K562 (cell line): Measurements from ENCODE around the gene APLNR. TPM values are rescaled to one million over a fixed set of nuclear protein-coding genes. Genes with fewer than 3 reads are reported as not detected.

Source experiments
- ATAC-seq: fragments of 200-7000 bp; cut with Tn5 transposase; 3 replicates; pipeline ENCODE4 v1.9.1; 2020; ENCODE audit warnings: moderate library complexity
- BruUV-seq: library from RNA; stranded (reverse); fragments of 400-500 nt; replicated peaks from 2 replicates; lab custom pipeline; 2021; lab: Mats Ljungman, UMichigan
- CTCF ChIA-PET: fragments of 300-600 bp; formaldehyde crosslinking; extraction: SDS; loops from one replicate; lab custom pipeline; 2021; ENCODE audit warnings: low intra/inter-chr PET ratio; lab: Yijun Ruan, JAX
- POLR2A ChIA-PET: fragments of 300-600, 350-650 bp; sonication (Branson Sonifier 250); formaldehyde crosslinking; extraction: SDS; loops from one replicate; lab custom pipeline; 2021; ENCODE audit warnings: antibody characterized with exemption, inconsistent platforms; lab: Yijun Ruan, JAX
- DNase-seq, 4 experiments: peaks; one replicate each; pipeline versions ENCODE4 v3.0.0 to v3.0.0-alpha.2; 2011 to 2018; ENCODE audit warnings: low spot score in 3 of 4, mixed read lengths in 3 of 4; ENCODE audit errors: extremely low read depth in 1 of 4
- FAIRE-seq: peaks from 2 replicates; lab custom pipeline; 2011; peaks lifted over from hg19 to GRCh38; lab: Jason Lieb, UNC
- H2AFZ ChIP-seq: 2 replicates; pipeline ENCODE4 v1.6.0; 2011; ENCODE audit warnings: low read depth, low read length, control low read depth, inconsistent platforms
- H3K27ac ChIP-seq: fragments of 200-600 bp; 3 replicates; pipeline ENCODE4 v1.8.0; 2011; ENCODE audit warnings: low read depth, mild to moderate bottlenecking, control low read depth, inconsistent platforms, low read length, moderate library complexity, mixed read lengths; ENCODE audit errors: extremely low read depth
- H3K27me3 ChIP-seq, 2 experiments: fragments of 300-600 bp in 1 of 2; 2 replicates in 1 of 2; 3 replicates in 1 of 2; pipeline versions ENCODE4 v1.6.0 to v1.8.0; 2011; ENCODE audit warnings: inconsistent platforms in 2 of 2, low read length in 2 of 2, mild to moderate bottlenecking in 1 of 2, mixed read lengths in 1 of 2, moderate library complexity in 1 of 2; ENCODE audit not compliant: control insufficient read depth in 2 of 2, insufficient read depth in 2 of 2
- H3K36me3 ChIP-seq: fragments of 300-600 bp; 3 replicates; pipeline ENCODE4 v1.8.0; 2011; ENCODE audit warnings: mild to moderate bottlenecking, low read length, inconsistent platforms; ENCODE audit not compliant: control insufficient read depth, insufficient read depth
- H3K4me1 ChIP-seq, 2 experiments: fragments of 200-600 bp in 1 of 2; replicated peaks in 1 of 2; 2 replicates in 1 of 2; 3 replicates in 1 of 2; pipeline versions ENCODE4 v1.5.1 to v1.8.0; 2011; ENCODE audit warnings: inconsistent platforms in 2 of 2, low read length in 2 of 2, mild to moderate bottlenecking in 1 of 2, mixed read lengths in 1 of 2, moderate library complexity in 1 of 2; ENCODE audit not compliant: control insufficient read depth in 2 of 2, insufficient read depth in 2 of 2
- H3K4me2 ChIP-seq: 2 replicates; pipeline ENCODE4 v1.6.1; 2011; ENCODE audit warnings: low read length, control low read depth, inconsistent platforms, mixed read lengths; ENCODE audit not compliant: insufficient read depth
- H3K4me3 ChIP-seq: fragments of 200-600 bp; sonication (generic), shearing (Covaris generic); 2 replicates; pipeline ENCODE4 v1.5.1; 2016; ENCODE audit warnings: control low read depth, inconsistent platforms
- H3K79me2 ChIP-seq: fragments of 200-600 bp; 3 replicates; pipeline ENCODE4 v1.8.0; 2011; ENCODE audit warnings: low read length, inconsistent platforms; ENCODE audit not compliant: control insufficient read depth, insufficient read depth
- H3K9ac ChIP-seq, 2 experiments: 2 replicates each; pipeline versions ENCODE4 v1.6.0 to v1.6.1; 2011; ENCODE audit warnings: low read depth in 2 of 2, low read length in 2 of 2, control low read depth in 1 of 2, inconsistent platforms in 1 of 2, mild to moderate bottlenecking in 1 of 2, mixed read lengths in 1 of 2; ENCODE audit not compliant: insufficient read depth in 1 of 2
- H3K9me1 ChIP-seq: one replicate; pipeline ENCODE4 v1.6.0; 2011; ENCODE audit warnings: inconsistent platforms, mild to moderate bottlenecking, low read length, moderate library complexity; ENCODE audit not compliant: control insufficient read depth, insufficient read depth
- H3K9me3 ChIP-seq: replicated peaks from 2 replicates; pipeline ENCODE4 v1.5.1; 2011; ENCODE audit warnings: low read depth, low read length, inconsistent platforms; ENCODE audit not compliant: control insufficient read depth, insufficient read depth
- H4K20me1 ChIP-seq: replicated peaks from 2 replicates; pipeline ENCODE4 v1.6.1; 2011; ENCODE audit warnings: low read length, inconsistent platforms, mixed read lengths; ENCODE audit not compliant: control insufficient read depth, insufficient read depth
- BACH1 ChIP-seq: fragments of 200-800 bp; sonication (Bioruptor generic); IDR thresholded peaks from 2 replicates; pipeline ENCODE4 v1.6.1; 2016; ENCODE audit warnings: missing genetic modification characterization, missing compliant biosample characterization
- CBX3 ChIP-seq, 2 experiments: IDR thresholded peaks; 1 replicate in 1 of 2; 2 replicates in 1 of 2; pipeline ENCODE4 v1.6.1; 2012; ENCODE audit warnings: inconsistent platforms in 2 of 2, low read length in 2 of 2, borderline replicate concordance in 1 of 2, control low read depth in 1 of 2
- ESRRB ChIP-seq: fragments of 250-450 bp; sonication (Bioruptor Pico); IDR thresholded peaks from 2 replicates; pipeline ENCODE4 v1.5.0; 2020; ENCODE audit warnings: mild to moderate bottlenecking, moderate library complexity, borderline replicate concordance
- FOSL1 ChIP-seq: fragments of 200-800 bp; sonication (Bioruptor generic); conservative IDR thresholded peaks from 2 replicates; pipeline ENCODE4 v1.6.1; 2016; ENCODE audit warnings: missing genetic modification characterization, missing compliant biosample characterization
- HDGF ChIP-seq: fragments of 450-650 bp; IDR thresholded peaks from 2 replicates; pipeline ENCODE4 v1.6.1; 2016
- MYC ChIP-seq, 2 experiments: fragments of 250-450 bp in 1 of 2; sonication (Bioruptor Pico) in 1 of 2; IDR thresholded peaks; 2 replicates each; pipeline versions ENCODE4 v1.5.1 to v1.6.1; 2012 to 2021; ENCODE audit warnings: low read depth in 2 of 2, borderline replicate concordance in 1 of 2, improper control_type of control experiment in 1 of 2, low read length in 1 of 2, mild to moderate bottlenecking in 1 of 2, moderate library complexity in 1 of 2
- NBN ChIP-seq: fragments of 450-650 bp; IDR thresholded peaks from 2 replicates; pipeline ENCODE4 v1.6.1; 2016; ENCODE audit warnings: low read depth, mild to moderate bottlenecking
- PPARD ChIP-seq: fragments of 250-450 bp; sonication (Bioruptor Pico); IDR thresholded peaks from 2 replicates; pipeline ENCODE4 v1.8.0; 2022; ENCODE audit warnings: inconsistent platforms, mild to moderate bottlenecking, moderate library complexity
- RBFOX2 ChIP-seq: fragments of 200-400 bp; formaldehyde crosslinking; IDR thresholded peaks from 2 replicates; pipeline ENCODE4 v1.6.1; 2017; ENCODE audit warnings: low read depth, mild to moderate bottlenecking, low read length, moderate library complexity
- RNF219 ChIP-seq: fragments of 250-450 bp; sonication (Bioruptor Pico); IDR thresholded peaks from 2 replicates; pipeline ENCODE4 v1.5.0; 2022; ENCODE audit warnings: mild to moderate bottlenecking
- SMARCB1 ChIP-seq: IDR thresholded peaks from 2 replicates; pipeline ENCODE4 v1.6.1; 2011; ENCODE audit warnings: improper control_type of control experiment, low read depth; ENCODE audit not compliant: insufficient read length
- ZNF263 ChIP-seq: sonication (generic); formaldehyde crosslinking; IDR thresholded peaks from 2 replicates; pipeline ENCODE4 v1.8.0; 2022; ENCODE audit warnings: mild to moderate bottlenecking, missing genetic modification reagents, borderline replicate concordance
- ZNF311 ChIP-seq: fragments of 250-450 bp; sonication (Bioruptor Pico); IDR thresholded peaks from 2 replicates; pipeline ENCODE4 v1.4.0; 2020; ENCODE audit warnings: mild to moderate bottlenecking, moderate library complexity
- ZNF551 ChIP-seq: fragments of 250-450 bp; sonication (Bioruptor Pico); IDR thresholded peaks from 2 replicates; pipeline ENCODE4 v1.5.0; 2021; ENCODE audit warnings: mild to moderate bottlenecking, moderate library complexity
- WGBS: fragments of 100-300 bp; shearing (Covaris generic); methylation state at CpG from one replicate; pipeline ENCODE4 v1.1.6; 2016; ENCODE audit warnings: low coverage, mixed read lengths; ENCODE audit not compliant: insufficient coverage; ENCODE audit errors: missing lambda C conversion rate; 5-methylcytosine and 5-hydroxymethylcytosine counted together
- in situ Hi-C: fragments of 300-500 bp; cut with MboI; formaldehyde crosslinking; loops from 4 replicates; pipeline ENCODE4 v1.15.0; 2018; ENCODE audit warnings: inconsistent platforms, mixed read lengths
- intact Hi-C: fragments of 100-400 bp; cut with micrococcal nuclease; formaldehyde crosslinking; loops from 2 replicates; pipeline ENCODE4 v1.14.2; 2022
- polyA plus RNA-seq, 8 experiments: library from polyadenylated mRNA; depleted of rRNA in 4 of 8; stranded (reverse) in 5 of 8; unstranded in 3 of 8; fragments of >200 nt; fragmentation: Nextera tagmentation in 2 of 8; fragmentation: Illumina TruSeq in 1 of 8; extraction: Ambion mirVana in 2 of 8; extraction: Trizol in 1 of 8; gene quantifications; 2 replicates each; pipeline versions ENCODE4 v1.2.1 to v1.2.3, GENCODE V29; 2011 to 2014; ENCODE audit warnings: inconsistent platforms in 1 of 8, missing spikeins in 1 of 8
- total RNA-seq, 7 experiments: library from RNA; depleted of rRNA in 6 of 7; stranded (reverse); fragments of >200 nt in 6 of 7; fragmentation: Illumina TruSeq in 2 of 7; extraction: Trizol in 2 of 7; gene quantifications; 2 replicates each; pipeline versions ENCODE4 v1.2.1 to v1.2.3, GENCODE V29; 2011 to 2021; ENCODE audit warnings: low replicate concordance in 1 of 7
- TF ChIP-seq, protein P1 (sequence below): fragments of 250-450 bp; sonication (Bioruptor Pico); IDR thresholded peaks from 2 replicates; pipeline ENCODE4 v1.8.0; 2021; ENCODE audit warnings: moderate library complexity, mild to moderate bottlenecking, inconsistent platforms

The APLNR gene
- total and polyA plus RNA-seq, 9 of the 15 experiments (the other 6 are each of a cell fraction or from before 2014, with no cell fraction given) = 0.15 to 2.0 (median 0.65) TPM

- FAIRE-seq = no peak
- Histone ChIP-seq H4K20me1 (no peaks in the 10 kb centered on the region; the same call in 1 of the 2 replicates), H3K36me3 (no peaks in the 10 kb centered on the region), H3K27ac (no peak overlapping the region), H2AFZ (no peak overlapping the region), H3K4me2 (no peak overlapping the region), H3K9ac (no peak overlapping the region), H3K27me3 (peaks cover 8 to 21% of the 10 kb centered on the region in 2 experiments), H3K79me2 (no peaks in the 10 kb centered on the region), H3K9me3 (no peaks in the 10 kb centered on the region), H3K9me1 (no peaks in the 10 kb centered on the region), H3K4me1 (no peaks in the 10 kb centered on the region; a peak in 2 of 5 replicates)
- BruUV-seq = no TSS peak
- ATAC-seq = no peak
- intact Hi-C loops = no loop called here
- POLR2A ChIA-PET = no interaction called here
- WGBS = 0% methylated on average over 3 of the region's 3 CpGs
- TF ChIP-seq ZNF311 (CRISPR knock-in tag) (no peak), SMARCB1 (no peak), RBFOX2 (no peak), CBX3 (IDR thresholded peaks at IDR 0.05; ENCODE audit: borderline replicate concordance in 1 of 2, low read length in 2 of 2) (no peak), ZNF551 (CRISPR knock-in tag) (no peak), NBN (no peak), HDGF (no peak), PPARD (CRISPR knock-in tag) (no peak), FOSL1 (no peak), BACH1 (tag) (no peak), RNF219 (CRISPR knock-in tag) (no peak), ESRRB (CRISPR knock-in tag) (no peak), MYC (IDR thresholded peaks at IDR 0.05; ENCODE audit: low read depth, low read length) (no peak), MYC (CRISPR knock-in tag; IDR thresholded peaks at IDR 0.05; ENCODE audit: borderline replicate concordance, low read depth) (no peak), ZNF263 (CRISPR knock-in tag) (no peak)
- TF ChIP-seq, protein P1, sequence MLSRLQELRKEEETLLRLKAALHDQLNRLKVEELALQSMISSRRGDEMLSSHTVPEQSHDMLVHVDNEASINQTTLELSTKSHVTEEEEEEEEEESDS = no peak
- TF ChIP-seq, all 486 proteins: peak for 0
- in situ Hi-C loops = no loop called here
- no peak for DNase-seq
- CTCF ChIA-PET = no interaction called here
- H3K4me3 ChIP-seq = no peak overlapping the region
Observed at GRCh38 chr11:57228600-57228999, 8.4 kb downstream of the APLNR start.
